Parathyroid adenoma (tissue), 2 donors: ENCODE data around the gene MRPL18.
"Not testable (repeated sequence)": the region's sequence is repeated elsewhere in the genome, so short reads cannot be mapped to it uniquely, and the experiment has no call there.

Experiments
- H2AFZ ChIP-seq: fragments of 300-600 bp; sonication (generic); one replicate; pipeline ENCODE4 v1.7.0; 2017; ENCODE audit warnings: antibody characterized with exemption, mild to moderate bottlenecking
- H3K27ac ChIP-seq: fragments of 300-600 bp; sonication (generic); one replicate; pipeline ENCODE4 v1.7.0; 2017
- H3K27me3 ChIP-seq: fragments of 300-600 bp; sonication (generic); one replicate; pipeline ENCODE4 v1.7.0; 2017; ENCODE audit warnings: low read length; ENCODE audit not compliant: control insufficient read depth, insufficient read depth
- H3K36me3 ChIP-seq: fragments of 300-600 bp; sonication (generic); one replicate; pipeline ENCODE4 v1.7.0; 2017; ENCODE audit warnings: low read length; ENCODE audit not compliant: control insufficient read depth, insufficient read depth
- H3K4me1 ChIP-seq: fragments of 300-600 bp; sonication (generic); one replicate; pipeline ENCODE4 v1.7.0; 2017; ENCODE audit warnings: control low read depth
- H3K4me2 ChIP-seq: fragments of 300-600 bp; sonication (generic); one replicate; pipeline ENCODE4 v1.7.0; 2017; ENCODE audit warnings: low read length
- H3K4me3 ChIP-seq: fragments of 300-600 bp; sonication (generic); one replicate; pipeline ENCODE4 v1.7.0; 2017; ENCODE audit warnings: low read depth, low read length
- H3K79me2 ChIP-seq: fragments of 300-600 bp; sonication (generic); one replicate; pipeline ENCODE4 v1.7.0; 2017; ENCODE audit warnings: control low read depth
- H3K9ac ChIP-seq: fragments of 300-600 bp; sonication (generic); one replicate; pipeline ENCODE4 v1.7.0; 2017; ENCODE audit warnings: mild to moderate bottlenecking
- H3K9me3 ChIP-seq: fragments of 300-600 bp; sonication (generic); one replicate; pipeline ENCODE4 v1.7.0; 2017; ENCODE audit warnings: low read length; ENCODE audit not compliant: control insufficient read depth
- CTCF ChIP-seq: fragments of 300-600 bp; sonication (generic); IDR thresholded peaks from one replicate; pipeline ENCODE4 v1.7.0; 2017; ENCODE audit warnings: antibody characterized with exemption, mild to moderate bottlenecking
- donor health status: primary hyperparathyroidism.

Gene MRPL18

GRCh38 chr6:159813781-159814180 lies 23.5 kb downstream of the MRPL18 start:
- Histone ChIP-seq H3K9me3 (no peaks in the 10 kb centered on the region), H3K9ac (no peak overlapping the region), H3K79me2 (no peaks in the 10 kb centered on the region), H3K4me2 (no peak overlapping the region), H3K36me3 (no peaks in the 10 kb centered on the region), H2AFZ (no peak overlapping the region), H3K4me3 (no peak overlapping the region), H3K27ac (no peak overlapping the region), H3K27me3 (no peaks in the 10 kb centered on the region), H3K4me1 (no peaks in the 10 kb centered on the region)
- no peak for TF ChIP-seq CTCF

- TF ChIP-seq CTCF, result no peak
- Histone ChIP-seq H3K4me2 (no peak overlapping the region), H3K9me3 (no peaks in the 10 kb centered on the region), H2AFZ (no peak overlapping the region), H3K79me2 (no peaks in the 10 kb centered on the region), H3K4me3 (no peak overlapping the region), H3K27ac (no peak overlapping the region), H3K36me3 (no peaks in the 10 kb centered on the region), H3K4me1 (no peaks in the 10 kb centered on the region), H3K27me3 (no peaks in the 10 kb centered on the region), H3K9ac (no peak overlapping the region)
Measured at GRCh38 chr6:159815410-159815809, 25.1 kb downstream of the MRPL18 start.

GRCh38 chr6:159816775-159817174 lies 26.5 kb downstream of the MRPL18 start:
- H3K36me3 ChIP-seq, H3K9ac ChIP-seq, H3K4me1 ChIP-seq, H2AFZ ChIP-seq, H3K4me3 ChIP-seq, H3K27ac ChIP-seq, H3K9me3 ChIP-seq, H3K79me2 ChIP-seq, H3K4me2 ChIP-seq, H3K27me3 ChIP-seq: not testable (repeated sequence)

DNA sequence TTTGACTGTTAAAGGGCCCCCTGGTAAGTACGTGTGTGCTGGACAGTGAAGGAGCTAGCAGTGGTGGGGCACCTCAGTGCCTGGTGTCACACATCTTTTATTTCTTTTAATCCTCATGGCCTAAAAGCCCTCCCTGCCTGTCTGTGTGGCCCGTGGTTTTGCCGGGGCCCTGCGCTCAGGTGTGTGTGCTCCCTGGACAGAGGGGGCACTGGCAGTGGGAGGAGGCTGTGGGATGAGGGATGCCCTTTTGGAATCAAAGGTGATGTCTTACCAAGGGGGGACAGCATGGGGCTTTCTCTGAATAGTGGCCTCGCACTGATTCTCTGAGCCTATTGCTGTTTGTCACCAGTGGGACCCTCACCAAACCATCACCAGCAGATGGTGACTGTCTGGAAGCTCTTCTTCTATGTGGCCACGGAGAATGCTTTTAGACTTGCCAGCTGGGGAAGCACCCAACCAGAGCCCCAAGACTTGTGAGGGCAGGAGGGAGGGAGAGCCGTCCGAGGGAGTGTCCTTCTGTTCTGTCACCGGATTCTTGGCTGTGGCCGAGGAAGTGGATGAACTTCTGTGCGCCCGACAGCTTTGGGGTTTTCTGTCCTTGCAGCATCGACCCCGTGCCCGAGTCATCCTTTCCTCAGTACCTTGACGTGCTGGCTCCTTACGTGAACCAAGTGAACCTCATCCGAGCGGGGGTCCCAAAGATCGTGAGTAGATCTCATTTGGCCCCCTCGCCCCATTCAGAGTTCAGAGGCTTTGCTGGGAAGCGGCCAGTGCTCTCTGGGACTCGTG lies 27.9 kb downstream of the MRPL18 start:
- no peak overlapping the region for H3K4me3 ChIP-seq
- H2AFZ ChIP-seq, result no peak overlapping the region
- no peak overlapping the region for H3K9ac ChIP-seq
- H3K36me3 ChIP-seq, result no peaks in the 10 kb centered on the region
- H3K27ac ChIP-seq, result no peak overlapping the region
- no peaks in the 10 kb centered on the region for H3K4me1 ChIP-seq
- H3K9me3 ChIP-seq, result no peaks in the 10 kb centered on the region
- H3K4me2 ChIP-seq, result no peak overlapping the region
- H3K79me2 ChIP-seq, result no peaks in the 10 kb centered on the region
- TF ChIP-seq CTCF, result no peak
- H3K27me3 ChIP-seq, result no peaks in the 10 kb centered on the region

- Histone ChIP-seq H3K27me3 (no peaks in the 10 kb centered on the region), H3K27ac (no peak overlapping the region), H3K9me3 (no peaks in the 10 kb centered on the region), H3K4me3 (no peak overlapping the region), H3K4me1 (no peaks in the 10 kb centered on the region), H3K79me2 (no peaks in the 10 kb centered on the region), H3K9ac (no peak overlapping the region), H2AFZ (no peak overlapping the region), H3K4me2 (no peak overlapping the region), H3K36me3 (no peaks in the 10 kb centered on the region)
- TF ChIP-seq CTCF, result no peak
Measured at GRCh38 chr6:159819098-159819497, 28.8 kb downstream of the MRPL18 start.
